Stimulated activated CD4-positive, alpha-beta T cell treated with anti-CD3 and anti-CD28 coated beads, Interleukin-15, amount 100 ng/mL, for 48 hours (primary cell): ENCODE measurements around the gene STXBP6.

Experiments used
- DNase-seq, 2 donors: peaks; one replicate each; pipeline ENCODE4 v3.0.0-alpha.2; 2020; ENCODE audit warnings: low read depth in 2 of 2

Gene STXBP6

GRCh38 chr14:24887623-24888304, 162.2 kb downstream of the STXBP6 start:
- DNase-seq = no peak

DNA sequence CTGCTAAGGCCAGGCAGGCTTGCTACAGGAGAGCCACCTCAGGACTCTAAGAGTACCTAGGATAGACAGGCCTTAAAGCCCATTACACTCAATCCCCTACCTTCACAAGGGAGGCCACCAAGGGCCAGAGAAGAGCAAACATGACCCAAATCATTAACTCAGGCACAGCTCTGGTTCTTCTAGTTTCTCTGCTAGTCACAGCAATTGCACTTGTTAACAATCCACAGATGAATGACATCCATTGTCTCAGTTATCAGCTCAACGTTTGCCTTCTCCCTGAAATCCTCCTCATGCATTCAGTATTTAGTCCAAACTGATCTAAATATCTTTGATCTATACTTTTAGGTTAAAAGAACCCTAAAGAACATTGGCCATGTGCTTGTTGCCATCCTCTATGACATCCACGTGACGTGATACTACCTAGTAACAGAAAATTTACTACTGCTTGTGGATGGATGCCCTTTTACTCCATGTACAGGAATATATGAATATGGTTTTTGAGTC, 164.5 kb downstream of the STXBP6 start:
- no peak for DNase-seq

DNA sequence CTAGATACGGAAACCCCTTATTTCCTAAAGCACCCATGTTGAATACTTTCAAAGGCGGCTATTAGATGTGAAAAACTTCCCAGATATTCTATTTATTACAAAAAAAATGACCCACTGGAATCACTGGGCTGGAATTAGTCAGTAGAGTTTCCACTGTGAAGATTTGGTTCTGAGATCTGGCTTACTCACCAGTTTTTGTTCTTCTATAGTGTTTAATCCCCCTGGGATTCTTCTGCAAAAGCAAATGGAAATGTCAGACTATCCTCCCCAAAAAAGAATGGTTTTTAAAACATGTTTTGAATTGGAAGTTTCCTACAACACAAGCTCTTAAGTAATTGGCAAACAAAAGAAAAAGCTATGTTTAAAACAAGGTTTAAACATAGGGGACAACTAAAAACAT, 166.4 kb downstream of the STXBP6 start:
- no peak for DNase-seq

DNA sequence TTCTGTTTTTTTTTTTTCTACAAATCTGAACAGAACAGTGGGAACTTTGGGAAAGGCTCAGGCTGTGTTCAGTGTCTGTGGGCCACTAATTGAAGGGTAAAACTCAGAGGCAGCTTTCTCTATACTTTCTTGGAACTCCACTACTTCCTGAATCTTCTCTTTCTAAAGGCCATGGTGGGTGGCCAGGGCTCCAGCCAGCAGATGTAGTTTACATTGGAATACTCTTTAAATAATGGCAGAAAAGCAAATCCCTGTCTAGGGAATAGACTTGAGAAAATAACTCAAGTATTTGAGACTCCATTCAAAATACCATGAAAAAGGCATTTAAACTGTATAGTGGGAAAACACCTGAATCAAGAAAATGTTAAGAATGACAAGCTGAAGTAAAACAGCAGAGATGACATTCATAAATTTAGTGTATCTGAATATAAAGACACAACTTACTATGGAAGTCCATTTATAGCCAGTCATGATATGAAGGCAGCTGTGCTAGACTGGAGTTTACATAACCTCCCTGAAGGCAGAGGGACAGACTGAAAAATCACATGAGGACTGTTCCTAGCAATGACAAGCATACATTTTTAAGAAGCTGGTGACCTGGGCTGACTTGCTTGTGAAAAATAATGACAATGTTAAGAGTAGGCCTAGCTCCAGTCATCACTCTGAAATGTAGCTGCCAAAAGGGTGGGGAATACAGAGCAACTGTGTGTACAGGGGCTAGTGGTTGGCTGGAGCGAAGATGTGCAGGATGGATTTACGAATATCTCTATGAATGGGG, 168.6 kb downstream of the STXBP6 start:
- no peak for DNase-seq

DNA sequence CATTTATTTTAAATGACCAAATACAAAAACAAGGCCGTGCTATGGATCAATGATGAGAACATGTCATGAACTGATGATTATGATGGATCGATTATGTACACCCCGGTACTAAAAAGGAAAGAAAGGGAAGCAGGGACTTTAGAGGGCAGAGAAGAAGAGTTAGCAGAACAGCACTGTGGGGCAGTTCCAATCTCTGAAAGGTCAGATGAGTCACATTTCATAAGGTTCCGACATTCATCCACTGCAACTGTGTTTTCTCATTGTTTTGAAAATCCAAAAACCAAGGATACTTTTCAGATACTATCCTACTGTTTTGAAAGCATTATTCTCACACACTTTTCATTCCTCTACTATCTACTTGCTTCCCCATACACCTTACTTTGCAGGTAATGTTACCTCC, 169.3 kb downstream of the STXBP6 start:
- DNase-seq = no peak

DNA sequence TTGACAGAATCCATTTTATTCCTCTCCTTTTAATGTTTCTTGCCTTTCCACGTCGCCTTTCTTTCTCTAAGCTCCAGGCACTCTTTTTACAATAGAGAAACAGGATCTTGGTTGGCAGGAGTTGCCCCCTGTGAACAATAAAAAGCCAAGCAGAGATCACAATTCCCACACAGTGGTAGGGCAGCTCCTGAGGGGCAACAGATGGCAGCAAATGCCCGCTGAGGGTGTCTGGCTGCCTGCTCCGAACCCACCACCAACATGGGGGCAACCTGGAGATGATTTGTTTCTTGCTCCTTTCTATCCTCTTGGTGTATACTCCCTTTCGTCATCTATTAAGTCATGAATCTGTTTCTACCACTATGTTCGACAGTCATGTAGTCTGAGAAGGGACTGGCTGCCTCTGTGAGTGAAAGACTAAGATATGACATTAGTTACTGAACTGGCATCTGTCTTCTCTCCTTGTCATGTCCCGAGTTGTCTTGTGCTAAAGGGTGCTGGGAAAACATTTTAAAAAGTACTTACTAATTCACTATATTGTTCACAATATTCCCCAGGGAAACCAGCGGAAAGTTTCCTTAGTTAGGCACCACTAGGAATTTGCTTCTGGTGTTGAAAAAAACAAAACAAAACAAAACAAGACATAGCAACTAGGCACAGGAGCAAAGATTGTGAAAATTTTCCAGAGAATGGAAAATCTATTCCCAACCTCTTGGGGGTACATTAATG, 170.1 kb downstream of the STXBP6 start:
- DNase-seq = no peak

DNA sequence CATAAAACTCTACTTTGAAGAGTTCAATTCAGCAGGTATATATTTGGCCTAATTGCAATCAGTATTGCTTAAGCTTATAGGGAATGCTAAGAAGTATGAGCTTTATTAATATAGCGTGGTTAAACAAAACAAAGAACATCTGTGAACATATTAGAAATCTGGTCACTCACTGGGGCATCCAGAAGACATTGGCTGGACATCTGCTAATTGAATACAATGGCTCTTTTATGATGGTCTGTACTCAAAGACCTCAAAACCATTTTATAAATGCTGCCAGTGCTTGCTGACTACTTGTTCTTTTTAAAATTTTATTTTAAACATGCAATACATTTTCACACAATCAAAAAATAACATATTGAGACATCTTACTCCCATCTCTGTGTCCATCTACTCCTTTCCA, 173.0 kb downstream of the STXBP6 start:
- DNase-seq = no peak

- no peak for DNase-seq
Measured at GRCh38 chr14:24875991-24876878, 173.7 kb downstream of the STXBP6 start.

DNA sequence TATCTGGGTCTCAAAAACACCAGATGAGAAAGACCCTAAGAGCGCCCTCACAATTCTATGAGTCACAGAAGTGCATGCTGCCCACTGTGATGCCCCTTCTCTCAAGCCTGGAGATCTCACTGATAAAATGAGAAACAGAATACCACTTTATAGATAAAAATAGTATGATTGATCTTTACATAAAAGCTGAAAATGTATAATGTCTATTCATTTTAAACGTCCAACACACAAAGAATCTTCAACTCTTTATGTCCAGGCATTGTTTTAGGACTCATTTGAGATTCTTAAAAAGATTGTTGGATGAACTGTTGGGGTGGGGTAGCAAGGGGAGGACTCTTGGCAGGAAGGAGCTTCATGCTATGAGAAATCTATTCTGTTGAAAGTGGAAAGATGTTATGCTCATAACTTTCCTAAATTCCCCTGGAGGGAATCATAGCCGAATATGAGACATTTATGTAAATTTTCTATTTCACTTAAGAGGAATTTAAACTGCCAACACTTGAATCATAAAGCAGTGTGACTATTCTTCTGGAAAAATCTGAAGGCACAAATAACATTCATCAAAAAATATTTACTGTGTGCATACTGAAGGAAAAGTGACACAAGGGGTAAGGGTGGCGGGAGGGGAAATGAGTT, 174.6 kb downstream of the STXBP6 start:
- DNase-seq = no peak

- DNase-seq = no peak
Measured at GRCh38 chr14:24874514-24875202, 175.3 kb downstream of the STXBP6 start.

DNA sequence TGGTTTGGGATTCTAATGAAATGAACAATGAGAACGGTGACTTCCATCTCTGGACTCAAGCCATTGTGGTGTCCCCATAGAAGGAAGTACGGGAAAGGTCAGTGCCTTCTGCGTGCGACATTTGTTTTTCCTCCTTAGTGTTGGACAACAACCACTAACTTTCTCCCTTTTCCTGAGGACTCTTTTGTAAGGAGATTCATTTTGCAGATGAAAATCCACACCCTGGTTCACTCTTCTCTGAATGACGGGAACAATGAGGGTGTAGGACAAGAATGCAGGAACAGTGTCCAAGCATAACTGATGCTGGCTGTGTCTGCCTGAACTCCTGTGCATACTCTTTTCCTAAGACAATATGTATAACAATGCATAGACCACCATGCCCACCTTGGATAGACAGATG, 176.4 kb downstream of the STXBP6 start:
- DNase-seq = no peak

GRCh38 chr14:24870949-24871701, 178.8 kb downstream of the STXBP6 start:
- DNase-seq = no peak

DNA sequence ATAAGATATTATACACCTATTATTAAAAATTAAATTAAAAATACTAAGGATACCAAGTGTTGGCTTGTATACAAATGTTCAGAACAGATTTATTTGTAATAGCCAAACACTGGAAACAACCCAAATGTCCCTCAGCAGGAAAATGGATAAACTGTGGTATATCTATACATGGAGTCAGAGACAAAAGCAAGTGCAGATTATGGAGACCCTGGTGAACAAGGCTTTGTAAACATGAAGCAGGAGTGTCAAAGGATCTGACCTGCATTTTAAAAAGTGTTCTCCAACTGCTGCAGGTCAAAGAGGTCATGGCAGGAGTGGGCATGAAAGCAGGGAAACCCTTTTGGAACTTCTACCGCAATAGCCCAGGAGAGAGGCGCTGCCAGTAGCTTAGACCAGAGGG, 181.6 kb downstream of the STXBP6 start:
- DNase-seq = no peak

- DNase-seq = no peak
Measured at GRCh38 chr14:24866067-24866639, 183.8 kb downstream of the STXBP6 start.

DNA sequence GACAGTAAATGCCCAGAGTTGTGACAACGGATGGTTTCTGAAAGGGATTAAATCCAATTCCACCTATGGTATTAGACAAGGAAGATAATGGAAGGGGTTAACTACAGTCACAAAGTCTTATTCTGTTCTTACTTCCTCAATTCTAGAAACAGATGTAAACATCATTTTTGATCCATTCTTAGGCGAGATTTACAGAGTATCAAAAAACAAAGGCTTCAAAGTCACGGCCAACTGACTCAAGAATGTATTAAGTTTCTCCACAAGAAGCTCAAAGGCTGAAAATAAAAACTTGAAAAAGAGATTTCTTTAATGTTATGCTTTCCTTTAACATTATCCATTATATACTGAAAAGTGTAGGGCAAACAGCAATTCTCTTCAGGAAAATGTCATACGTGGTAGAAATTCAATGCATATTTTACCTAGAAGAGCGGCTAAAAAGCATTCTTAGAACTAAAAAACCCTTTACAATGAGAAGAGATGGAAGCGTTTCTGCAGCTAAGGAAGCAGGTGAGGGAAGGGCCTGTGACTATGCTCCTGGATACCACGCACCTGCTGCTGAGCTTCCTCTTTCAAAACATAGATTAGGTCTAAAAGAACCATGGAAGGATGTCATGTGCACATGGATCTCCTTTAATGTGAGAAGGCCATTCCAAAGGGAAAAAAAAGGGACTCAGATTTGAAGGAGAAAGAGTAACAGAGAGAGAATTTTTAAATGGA, 185.8 kb downstream of the STXBP6 start:
- DNase-seq = no peak

DNA sequence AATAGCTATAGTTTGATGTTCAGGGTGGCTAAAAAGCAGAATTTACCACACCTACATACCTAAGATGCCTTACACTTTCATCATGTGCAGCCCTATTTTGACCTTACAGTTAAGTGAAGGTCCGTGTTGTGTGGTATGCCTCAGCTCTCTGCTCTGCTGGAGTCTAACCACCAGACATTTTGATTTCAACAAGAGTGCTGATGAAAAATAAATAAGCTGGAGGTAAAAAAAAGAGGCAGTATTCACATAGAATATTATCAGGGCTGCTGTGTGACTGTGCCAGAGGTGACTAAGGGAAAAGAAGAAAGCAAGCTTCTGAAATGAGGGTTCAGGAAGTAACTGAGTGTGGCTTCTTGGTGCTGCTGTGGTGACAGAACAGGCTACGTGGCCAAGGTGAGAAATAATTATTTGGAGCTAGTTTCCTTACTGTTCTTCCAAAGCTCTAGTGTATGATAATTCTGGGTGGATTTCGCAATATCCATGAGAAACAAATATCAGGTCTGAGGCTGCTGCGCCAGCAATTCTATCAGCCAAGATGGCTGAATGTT, 188.8 kb downstream of the STXBP6 start:
- DNase-seq = no peak

GRCh38 chr14:24859559-24859958, 190.4 kb downstream of the STXBP6 start:
- no peak for DNase-seq

DNA sequence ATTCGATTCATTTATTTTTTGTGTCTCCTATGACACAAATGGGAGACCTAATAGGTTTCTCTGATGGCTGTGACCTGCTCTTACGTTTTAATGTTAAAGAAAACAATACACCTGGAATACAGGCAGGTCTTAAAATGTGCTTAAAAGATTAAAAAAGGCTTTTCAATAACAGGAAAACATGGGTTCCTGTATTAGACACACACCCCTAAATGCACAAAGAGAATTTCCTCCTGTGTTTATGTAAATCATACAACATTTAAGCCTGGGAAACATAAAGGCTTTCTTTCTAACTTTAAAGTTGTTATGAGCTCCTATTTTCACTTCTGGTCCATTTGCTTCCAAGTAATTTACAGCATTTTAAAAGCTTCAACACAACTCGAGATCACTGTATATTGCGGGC, 191.3 kb downstream of the STXBP6 start:
- DNase-seq = no peak
